Neural cell (in vitro differentiated cells): ENCODE data around the gene CCL8. TPM values are rescaled to one million over a fixed set of nuclear protein-coding genes. Genes with fewer than 3 reads are reported as not detected.

ENCODE experiments used
- H2AFZ ChIP-seq: fragments of 200-600, 300-800 bp; sonication (generic), shearing (Covaris generic); 2 replicates; pipeline ENCODE4 v1.6.0; 2014; ENCODE audit warnings: low read depth, mild to moderate bottlenecking, antibody characterized with exemption, low read length, moderate library complexity
- H3F3A ChIP-seq: fragments of 200-600 bp; shearing (Covaris generic); 2 replicates; pipeline ENCODE4 v1.6.1; 2016; ENCODE audit warnings: mild to moderate bottlenecking, moderate library complexity, mixed read lengths, antibody characterized with exemption, low read length; ENCODE audit not compliant: insufficient read depth, poor library complexity, severe bottlenecking
- H3K27ac ChIP-seq: fragments of 200-600, 300-800 bp; sonication (generic), shearing (Covaris generic); 2 replicates; pipeline ENCODE4 v1.5.1; 2014; ENCODE audit warnings: mild to moderate bottlenecking, low read length, moderate library complexity
- H3K27me3 ChIP-seq: fragments of 300-800, 200-600 bp; sonication (generic), shearing (Covaris generic); 2 replicates; pipeline ENCODE4 v1.6.0; 2014; ENCODE audit warnings: mild to moderate bottlenecking, low read depth, low read length, moderate library complexity; ENCODE audit not compliant: insufficient read depth
- H3K36me3 ChIP-seq: fragments of 300-800, 200-600 bp; sonication (generic), shearing (Covaris generic); 2 replicates; pipeline ENCODE4 v1.5.1; 2014; ENCODE audit warnings: mild to moderate bottlenecking, antibody characterized with exemption, low read length, moderate library complexity; ENCODE audit not compliant: insufficient read depth
- H3K4me2 ChIP-seq: fragments of 300-800, 200-600 bp; sonication (generic), shearing (Covaris generic); 2 replicates; pipeline ENCODE4 v1.6.0; 2014; ENCODE audit warnings: mild to moderate bottlenecking, low read length
- H3K4me3 ChIP-seq: fragments of 300-800, 200-600 bp; sonication (generic), shearing (Covaris generic); 2 replicates; pipeline ENCODE4 v1.5.1; 2014; ENCODE audit warnings: mild to moderate bottlenecking, low read length, moderate library complexity
- H3K79me2 ChIP-seq: fragments of 200-600 bp; shearing (Covaris generic); replicated peaks from 2 replicates; pipeline ENCODE4 v1.6.0; 2014; ENCODE audit warnings: mild to moderate bottlenecking, low read length, moderate library complexity; ENCODE audit not compliant: insufficient read depth
- H3K9ac ChIP-seq: fragments of 300-800, 200-600 bp; sonication (generic), shearing (Covaris generic); 2 replicates; pipeline ENCODE4 v1.6.1; 2016; ENCODE audit warnings: mild to moderate bottlenecking, low read length, mixed read lengths
- H3K9me2 ChIP-seq: fragments of 200-600 bp; shearing (Covaris generic); 2 replicates; pipeline ENCODE4 v1.6.1; 2016; ENCODE audit warnings: mild to moderate bottlenecking, low read length, mixed read lengths; ENCODE audit not compliant: insufficient read depth
- H3K9me3 ChIP-seq: fragments of 200-600, 300-800 bp; sonication (generic), shearing (Covaris generic); 2 replicates; pipeline ENCODE4 v1.6.1; 2016; ENCODE audit warnings: mild to moderate bottlenecking, mixed run types, low read length, moderate library complexity, mixed read lengths
- H4K20me1 ChIP-seq: fragments of 200-600 bp; shearing (Covaris generic); 2 replicates; pipeline ENCODE4 v1.6.1; 2016; ENCODE audit warnings: mild to moderate bottlenecking, mixed run types; ENCODE audit not compliant: insufficient read depth
- EP300 ChIP-seq: fragments of 450-650 bp; conservative IDR thresholded peaks from 2 replicates; pipeline ENCODE4 v1.6.1; 2014; ENCODE audit warnings: antibody characterized with exemption, mild to moderate bottlenecking, moderate library complexity; ENCODE audit not compliant: poor library complexity, severe bottlenecking
- EZH2 ChIP-seq: fragments of 200-600, 300-800 bp; shearing (Covaris generic), sonication (generic); IDR thresholded peaks from 2 replicates; pipeline ENCODE4 v1.6.1; 2014; ENCODE audit warnings: antibody characterized with exemption, low read length, borderline replicate concordance, mild to moderate bottlenecking; ENCODE audit not compliant: insufficient read depth, poor library complexity, severe bottlenecking
- MXI1 ChIP-seq: fragments of 450-650 bp; conservative IDR thresholded peaks from 2 replicates; pipeline ENCODE4 v1.6.1; 2014; ENCODE audit warnings: antibody characterized with exemption, mild to moderate bottlenecking; ENCODE audit not compliant: poor library complexity, severe bottlenecking
- POLR2AphosphoS5 ChIP-seq: IDR thresholded peaks from 2 replicates; pipeline ENCODE4 v1.6.1; 2012
- RAD21 ChIP-seq: fragments of 450-650 bp; conservative IDR thresholded peaks from 2 replicates; pipeline ENCODE4 v1.6.1; 2014; ENCODE audit warnings: antibody characterized with exemption, mild to moderate bottlenecking, moderate library complexity
- SMC3 ChIP-seq: fragments of 450-650 bp; conservative IDR thresholded peaks from 2 replicates; pipeline ENCODE4 v1.6.1; 2014; ENCODE audit warnings: antibody characterized with exemption, mild to moderate bottlenecking, moderate library complexity; ENCODE audit not compliant: poor library complexity
- TAF1 ChIP-seq: IDR thresholded peaks from 2 replicates; pipeline ENCODE4 v1.6.1; 2012; ENCODE audit warnings: low read depth
- polyA plus RNA-seq: library from polyadenylated mRNA; depleted of rRNA; stranded (reverse); fragments of >200 nt; gene quantifications from 2 replicates; pipeline ENCODE4 v1.2.3, GENCODE V29; 2014
- TF ChIP-seq, protein P1 (sequence below): IDR thresholded peaks from 2 replicates; pipeline ENCODE4 v1.6.1; 2012; ENCODE audit warnings: borderline replicate concordance
- TF ChIP-seq, protein P2 (sequence below): fragments of 450-650 bp; IDR thresholded peaks from 2 replicates; pipeline ENCODE4 v1.5.1; 2014; ENCODE audit warnings: antibody characterized with exemption, mild to moderate bottlenecking, moderate library complexity; ENCODE audit not compliant: poor library complexity, severe bottlenecking

Gene CCL8
- polyA plus RNA-seq, 1 donor from 2014 or later = not detected

DNA sequence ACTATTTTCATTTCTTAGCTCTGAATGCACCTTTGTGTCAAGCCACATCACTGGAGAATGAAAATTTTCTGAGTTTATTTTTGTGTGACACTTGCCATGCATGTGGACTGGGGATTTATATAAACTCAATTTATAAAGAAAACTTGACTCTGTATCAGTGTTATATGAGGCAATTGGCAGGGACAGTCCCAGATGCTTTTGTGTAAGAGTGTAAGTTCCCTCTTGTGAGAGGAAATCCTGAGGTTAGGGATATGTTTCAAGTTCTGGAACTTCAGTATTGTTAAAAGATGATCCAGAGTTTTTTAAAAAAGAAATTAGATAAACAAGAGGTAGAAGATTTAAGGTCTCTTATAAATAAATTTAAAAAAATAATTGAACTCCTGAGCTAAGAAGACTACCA is 10.9 kb upstream of the CCL8 start:
- H3K9ac ChIP-seq = no peak overlapping the region
- H3K9me2 ChIP-seq = no peaks in the 10 kb centered on the region
- no peak overlapping the region for H3K27ac ChIP-seq
- H2AFZ ChIP-seq = no peak overlapping the region
- H4K20me1 ChIP-seq = no peaks in the 10 kb centered on the region
- no peak for TF ChIP-seq EZH2
- TF ChIP-seq EP300 = no peak
- no peak for TF ChIP-seq TAF1
- TF ChIP-seq MXI1 = no peak
- no peak for TF ChIP-seq RAD21
- no peak for TF ChIP-seq SMC3
- TF ChIP-seq, protein P1, sequence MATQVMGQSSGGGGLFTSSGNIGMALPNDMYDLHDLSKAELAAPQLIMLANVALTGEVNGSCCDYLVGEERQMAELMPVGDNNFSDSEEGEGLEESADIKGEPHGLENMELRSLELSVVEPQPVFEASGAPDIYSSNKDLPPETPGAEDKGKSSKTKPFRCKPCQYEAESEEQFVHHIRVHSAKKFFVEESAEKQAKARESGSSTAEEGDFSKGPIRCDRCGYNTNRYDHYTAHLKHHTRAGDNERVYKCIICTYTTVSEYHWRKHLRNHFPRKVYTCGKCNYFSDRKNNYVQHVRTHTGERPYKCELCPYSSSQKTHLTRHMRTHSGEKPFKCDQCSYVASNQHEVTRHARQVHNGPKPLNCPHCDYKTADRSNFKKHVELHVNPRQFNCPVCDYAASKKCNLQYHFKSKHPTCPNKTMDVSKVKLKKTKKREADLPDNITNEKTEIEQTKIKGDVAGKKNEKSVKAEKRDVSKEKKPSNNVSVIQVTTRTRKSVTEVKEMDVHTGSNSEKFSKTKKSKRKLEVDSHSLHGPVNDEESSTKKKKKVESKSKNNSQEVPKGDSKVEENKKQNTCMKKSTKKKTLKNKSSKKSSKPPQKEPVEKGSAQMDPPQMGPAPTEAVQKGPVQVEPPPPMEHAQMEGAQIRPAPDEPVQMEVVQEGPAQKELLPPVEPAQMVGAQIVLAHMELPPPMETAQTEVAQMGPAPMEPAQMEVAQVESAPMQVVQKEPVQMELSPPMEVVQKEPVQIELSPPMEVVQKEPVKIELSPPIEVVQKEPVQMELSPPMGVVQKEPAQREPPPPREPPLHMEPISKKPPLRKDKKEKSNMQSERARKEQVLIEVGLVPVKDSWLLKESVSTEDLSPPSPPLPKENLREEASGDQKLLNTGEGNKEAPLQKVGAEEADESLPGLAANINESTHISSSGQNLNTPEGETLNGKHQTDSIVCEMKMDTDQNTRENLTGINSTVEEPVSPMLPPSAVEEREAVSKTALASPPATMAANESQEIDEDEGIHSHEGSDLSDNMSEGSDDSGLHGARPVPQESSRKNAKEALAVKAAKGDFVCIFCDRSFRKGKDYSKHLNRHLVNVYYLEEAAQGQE = no peak
- TF ChIP-seq POLR2AphosphoS5 = no peak
- TF ChIP-seq, protein P2, sequence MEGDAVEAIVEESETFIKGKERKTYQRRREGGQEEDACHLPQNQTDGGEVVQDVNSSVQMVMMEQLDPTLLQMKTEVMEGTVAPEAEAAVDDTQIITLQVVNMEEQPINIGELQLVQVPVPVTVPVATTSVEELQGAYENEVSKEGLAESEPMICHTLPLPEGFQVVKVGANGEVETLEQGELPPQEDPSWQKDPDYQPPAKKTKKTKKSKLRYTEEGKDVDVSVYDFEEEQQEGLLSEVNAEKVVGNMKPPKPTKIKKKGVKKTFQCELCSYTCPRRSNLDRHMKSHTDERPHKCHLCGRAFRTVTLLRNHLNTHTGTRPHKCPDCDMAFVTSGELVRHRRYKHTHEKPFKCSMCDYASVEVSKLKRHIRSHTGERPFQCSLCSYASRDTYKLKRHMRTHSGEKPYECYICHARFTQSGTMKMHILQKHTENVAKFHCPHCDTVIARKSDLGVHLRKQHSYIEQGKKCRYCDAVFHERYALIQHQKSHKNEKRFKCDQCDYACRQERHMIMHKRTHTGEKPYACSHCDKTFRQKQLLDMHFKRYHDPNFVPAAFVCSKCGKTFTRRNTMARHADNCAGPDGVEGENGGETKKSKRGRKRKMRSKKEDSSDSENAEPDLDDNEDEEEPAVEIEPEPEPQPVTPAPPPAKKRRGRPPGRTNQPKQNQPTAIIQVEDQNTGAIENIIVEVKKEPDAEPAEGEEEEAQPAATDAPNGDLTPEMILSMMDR = no peak
- no peak overlapping the region for H3K4me3 ChIP-seq
- H3K4me2 ChIP-seq = no peak overlapping the region
- H3K79me2 ChIP-seq = no peaks in the 10 kb centered on the region
- no peaks in the 10 kb centered on the region for H3F3A ChIP-seq
- no peaks in the 10 kb centered on the region for H3K36me3 ChIP-seq
- H3K9me3 ChIP-seq = no peaks in the 10 kb centered on the region
- no peaks in the 10 kb centered on the region for H3K27me3 ChIP-seq

- Histone ChIP-seq H3K9me2 (no peaks in the 10 kb centered on the region), H3K9me3 (no peaks in the 10 kb centered on the region), H3K27ac (no peak overlapping the region), H3K4me3 (no peak overlapping the region), H3K36me3 (no peaks in the 10 kb centered on the region), H3F3A (no peaks in the 10 kb centered on the region), H3K27me3 (no peaks in the 10 kb centered on the region), H4K20me1 (no peaks in the 10 kb centered on the region), H3K4me2 (no peak overlapping the region), H3K9ac (no peak overlapping the region), H3K79me2 (no peaks in the 10 kb centered on the region), H2AFZ (no peak overlapping the region)
- TF ChIP-seq TAF1 (no peak), MXI1 (no peak), EZH2 (no peak), SMC3 (no peak), POLR2AphosphoS5 (no peak), EP300 (no peak), RAD21 (no peak)
- TF ChIP-seq, protein P2 = no peak
- TF ChIP-seq, protein P1 = no peak
Observed at GRCh38 chr17:34311291-34311690, 7.9 kb upstream of the CCL8 start.
